ENCODE measurements around the gene CCNG2. TPM values are rescaled to one million over a fixed set of nuclear protein-coding genes. Genes with fewer than 3 reads are reported as not detected.

Gene CCNG2
- total and polyA plus RNA-seq, 2 of the 13 experiments (the other 11 are each of a cell fraction or from before 2014, with no cell fraction given): 3.9 to 11.5 TPM

DNA sequence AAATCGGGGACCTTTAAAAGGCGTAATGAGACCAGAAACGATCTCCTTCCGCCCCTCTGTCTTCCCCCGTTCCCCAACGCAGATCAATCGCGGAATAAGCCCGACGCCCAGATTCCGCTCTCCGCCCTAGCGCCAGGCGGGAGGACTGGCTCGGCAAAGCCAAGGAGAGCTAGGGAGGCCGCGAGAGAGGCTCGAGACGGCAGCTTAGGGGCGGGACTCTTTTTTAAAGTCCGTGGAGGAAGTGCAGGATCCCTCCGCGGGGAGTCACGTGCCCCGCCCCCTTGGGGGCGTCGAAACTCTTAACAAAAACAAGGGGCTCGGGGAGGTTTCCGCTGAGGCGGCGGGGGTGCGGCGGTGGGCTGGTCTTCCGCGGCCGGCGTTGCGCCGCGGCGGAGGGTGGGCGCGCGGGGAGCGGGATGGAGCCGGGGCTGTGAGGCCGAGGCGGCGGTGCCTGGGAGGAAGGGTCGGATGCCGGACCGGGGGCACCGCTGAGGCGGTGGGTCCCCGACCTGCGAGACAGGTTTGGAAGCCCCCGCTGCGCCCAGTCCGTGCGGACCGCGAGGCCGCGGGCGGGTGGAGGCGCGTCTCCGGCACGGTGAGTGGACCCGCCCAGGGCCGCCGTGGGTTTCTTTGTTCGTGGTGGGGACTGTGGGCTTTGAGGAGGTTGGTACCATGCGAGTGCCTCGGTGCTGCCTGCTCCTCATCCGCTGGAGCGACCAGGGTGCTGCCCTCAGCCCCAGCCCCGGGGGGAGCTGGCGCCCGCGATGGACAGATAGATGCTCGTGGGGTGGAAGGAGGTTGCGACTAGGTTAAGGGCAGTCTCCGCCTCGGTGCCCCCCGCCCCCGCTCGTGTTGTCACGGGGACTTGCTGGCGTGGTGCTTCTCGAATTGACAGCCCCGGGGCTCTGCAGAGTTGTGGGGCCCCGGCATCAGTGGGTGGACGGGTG is at the start of gene CCNG2 (continued):
- TF ChIP-seq, protein P1, sequence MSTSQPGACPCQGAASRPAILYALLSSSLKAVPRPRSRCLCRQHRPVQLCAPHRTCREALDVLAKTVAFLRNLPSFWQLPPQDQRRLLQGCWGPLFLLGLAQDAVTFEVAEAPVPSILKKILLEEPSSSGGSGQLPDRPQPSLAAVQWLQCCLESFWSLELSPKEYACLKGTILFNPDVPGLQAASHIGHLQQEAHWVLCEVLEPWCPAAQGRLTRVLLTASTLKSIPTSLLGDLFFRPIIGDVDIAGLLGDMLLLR (CRISPR knock-in tag; IDR thresholded peaks at IDR 0.05): peak; percentile 50; the same call in 1 of the 2 replicates
- TF ChIP-seq ZNF746 (CRISPR knock-in tag; IDR thresholded peaks at IDR 0.05): 0 out of 2 replicates have a peak, but pooled peaks have one; percentile 47
- peak; percentile 19; the same call in 1 of the 2 replicates for TF ChIP-seq FOXP1 (IDR thresholded peaks at IDR 0.05)
- no peak; the same call in none of the 2 replicates for TF ChIP-seq FOXP1 (CRISPR knock-in tag; IDR thresholded peaks at IDR 0.05)
- peak; percentile 24; the same call in 1 of the 2 replicates for TF ChIP-seq ZNF772 (CRISPR knock-in tag; IDR thresholded peaks at IDR 0.05)
- 0 out of 2 replicates have a peak, but pooled peaks have one; percentile 31 for TF ChIP-seq KMT2A (CRISPR knock-in tag; IDR thresholded peaks at IDR 0.05)
- peak; percentile 84 for TF ChIP-seq CREM (IDR thresholded peaks at IDR 0.05)
- no peak for TF ChIP-seq CREM (CRISPR knock-in tag; IDR thresholded peaks at IDR 0.05)
- no peak for TF ChIP-seq SOX13 (IDR thresholded peaks at IDR 0.05)
- peak in 1 of 2 experiments; percentile 40; a peak in 2 of 4 replicates for TF ChIP-seq SOX13 (CRISPR knock-in tag; conservative IDR thresholded peaks at IDR 0.05 in 1 of 2, IDR thresholded peaks at IDR 0.05 in 1 of 2)
- TF ChIP-seq, protein P2, sequence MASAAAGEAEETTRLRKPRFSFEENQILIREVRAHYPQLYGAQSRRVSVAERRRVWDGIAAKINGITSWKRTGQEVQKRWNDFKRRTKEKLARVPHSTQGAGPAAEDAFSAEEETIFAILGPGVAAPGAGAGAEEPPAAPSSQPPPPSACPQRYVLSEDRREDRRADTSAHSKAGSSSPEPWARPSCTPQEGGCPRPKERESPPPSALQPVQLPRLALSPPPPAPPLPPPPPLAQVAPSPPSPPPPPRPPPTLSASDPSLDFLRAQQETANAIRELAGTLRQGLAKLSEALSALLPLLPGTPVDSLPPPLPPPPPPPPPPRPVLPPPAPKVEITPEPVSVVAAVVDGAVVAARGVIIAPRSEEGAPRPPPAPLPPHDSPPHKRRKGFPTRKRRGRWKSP (CRISPR knock-in tag; IDR thresholded peaks at IDR 0.05): peak; percentile 93
- TF ChIP-seq ZNF589 (CRISPR knock-in tag; conservative IDR thresholded peaks at IDR 0.05): 0 out of 2 replicates have a peak, but pooled peaks have one; percentile 46
- peak; percentile 20; the same call in 1 of the 2 replicates for TF ChIP-seq HCFC1 (IDR thresholded peaks at IDR 0.05; ENCODE audit: low read depth, low read length)
- 0 out of 2 replicates have a peak, but pooled peaks have one; percentile 17 for TF ChIP-seq ZNF335 (CRISPR knock-in tag; IDR thresholded peaks at IDR 0.05)
- TF ChIP-seq MIXL1 (CRISPR knock-in tag; IDR thresholded peaks at IDR 0.05): peak; percentile 80
- no peak; the same call in 1 of the 2 replicates for TF ChIP-seq MEIS2 (CRISPR knock-in tag; IDR thresholded peaks at IDR 0.05)
- TF ChIP-seq SPEN (CRISPR knock-in tag; IDR thresholded peaks at IDR 0.05; ENCODE audit: low read depth): peak; percentile 60; the same call in 1 of the 2 replicates
- TF ChIP-seq, protein P3, sequence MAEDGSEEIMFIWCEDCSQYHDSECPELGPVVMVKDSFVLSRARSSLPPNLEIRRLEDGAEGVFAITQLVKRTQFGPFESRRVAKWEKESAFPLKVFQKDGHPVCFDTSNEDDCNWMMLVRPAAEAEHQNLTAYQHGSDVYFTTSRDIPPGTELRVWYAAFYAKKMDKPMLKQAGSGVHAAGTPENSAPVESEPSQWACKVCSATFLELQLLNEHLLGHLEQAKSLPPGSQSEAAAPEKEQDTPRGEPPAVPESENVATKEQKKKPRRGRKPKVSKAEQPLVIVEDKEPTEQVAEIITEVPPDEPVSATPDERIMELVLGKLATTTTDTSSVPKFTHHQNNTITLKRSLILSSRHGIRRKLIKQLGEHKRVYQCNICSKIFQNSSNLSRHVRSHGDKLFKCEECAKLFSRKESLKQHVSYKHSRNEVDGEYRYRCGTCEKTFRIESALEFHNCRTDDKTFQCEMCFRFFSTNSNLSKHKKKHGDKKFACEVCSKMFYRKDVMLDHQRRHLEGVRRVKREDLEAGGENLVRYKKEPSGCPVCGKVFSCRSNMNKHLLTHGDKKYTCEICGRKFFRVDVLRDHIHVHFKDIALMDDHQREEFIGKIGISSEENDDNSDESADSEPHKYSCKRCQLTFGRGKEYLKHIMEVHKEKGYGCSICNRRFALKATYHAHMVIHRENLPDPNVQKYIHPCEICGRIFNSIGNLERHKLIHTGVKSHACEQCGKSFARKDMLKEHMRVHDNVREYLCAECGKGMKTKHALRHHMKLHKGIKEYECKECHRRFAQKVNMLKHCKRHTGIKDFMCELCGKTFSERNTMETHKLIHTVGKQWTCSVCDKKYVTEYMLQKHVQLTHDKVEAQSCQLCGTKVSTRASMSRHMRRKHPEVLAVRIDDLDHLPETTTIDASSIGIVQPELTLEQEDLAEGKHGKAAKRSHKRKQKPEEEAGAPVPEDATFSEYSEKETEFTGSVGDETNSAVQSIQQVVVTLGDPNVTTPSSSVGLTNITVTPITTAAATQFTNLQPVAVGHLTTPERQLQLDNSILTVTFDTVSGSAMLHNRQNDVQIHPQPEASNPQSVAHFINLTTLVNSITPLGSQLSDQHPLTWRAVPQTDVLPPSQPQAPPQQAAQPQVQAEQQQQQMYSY (CRISPR knock-in tag; IDR thresholded peaks at IDR 0.05): 0 out of 2 replicates have a peak, but pooled peaks have one; percentile 59
- peak; percentile 77 for TF ChIP-seq GABPB1 (CRISPR knock-in tag; IDR thresholded peaks at IDR 0.05)
- TF ChIP-seq HNRNPK (IDR thresholded peaks at IDR 0.05; ENCODE audit: low read depth, low read length, poor library complexity, severe bottlenecking): no peak
- peak; percentile 80 for TF ChIP-seq MAX (IDR thresholded peaks at IDR 0.05)
- no peak for TF ChIP-seq AHR (CRISPR knock-in tag; IDR thresholded peaks at IDR 0.05)

Measured in HepG2 (cell line).